Measurements from ENCODE around the gene CDHR3. TPM values are rescaled to one million over a fixed set of nuclear protein-coding genes. Genes with fewer than 3 reads are reported as not detected.

The CDHR3 gene
- total and polyA plus RNA-seq, 9 of the 15 experiments (the other 6 are each of a cell fraction or from before 2014, with no cell fraction given), result 0.03 to 0.66 (median 0.24) TPM; not detected in 1

GRCh38 chr7:106064771-106065574 lies 101.9 kb downstream of the CDHR3 start (continued):
- TF ChIP-seq PRPF4 (IDR thresholded peaks at IDR 0.05; ENCODE audit: insufficient read depth, low read depth, low read length, poor library complexity, severe bottlenecking) (no peak), NEUROD1 (IDR thresholded peaks at IDR 0.05; ENCODE audit: borderline replicate concordance, low read depth, low read length, partially characterized antibody) (no peak), FOXK1 (CRISPR knock-in tag; IDR thresholded peaks at IDR 0.05; ENCODE audit: borderline replicate concordance) (no peak), MTA2 (IDR thresholded peaks at IDR 0.05; ENCODE audit: low read depth) (no peak), CHD1 (IDR thresholded peaks at IDR 0.05; ENCODE audit: low read length) (no peak), RAD21 (CRISPR knock-in tag; conservative IDR thresholded peaks at IDR 0.05 in 1 of 2, IDR thresholded peaks at IDR 0.05 in 1 of 2) (0 out of 4 replicates have a peak, but pooled peaks of 1 of the 2 experiments have one; percentile 5), TAL1 (IDR thresholded peaks at IDR 0.05) (no peak), PKNOX1 (IDR thresholded peaks at IDR 0.05) (peak; percentile 39; the same call in 1 of the 2 replicates), MAX (CRISPR knock-in tag; IDR thresholded peaks at IDR 0.05) (0 out of 2 replicates have a peak, but pooled peaks have one; percentile 17), RHOXF2B (CRISPR knock-in tag; conservative IDR thresholded peaks at IDR 0.05) (no peak)
- TF ChIP-seq, protein P1, sequence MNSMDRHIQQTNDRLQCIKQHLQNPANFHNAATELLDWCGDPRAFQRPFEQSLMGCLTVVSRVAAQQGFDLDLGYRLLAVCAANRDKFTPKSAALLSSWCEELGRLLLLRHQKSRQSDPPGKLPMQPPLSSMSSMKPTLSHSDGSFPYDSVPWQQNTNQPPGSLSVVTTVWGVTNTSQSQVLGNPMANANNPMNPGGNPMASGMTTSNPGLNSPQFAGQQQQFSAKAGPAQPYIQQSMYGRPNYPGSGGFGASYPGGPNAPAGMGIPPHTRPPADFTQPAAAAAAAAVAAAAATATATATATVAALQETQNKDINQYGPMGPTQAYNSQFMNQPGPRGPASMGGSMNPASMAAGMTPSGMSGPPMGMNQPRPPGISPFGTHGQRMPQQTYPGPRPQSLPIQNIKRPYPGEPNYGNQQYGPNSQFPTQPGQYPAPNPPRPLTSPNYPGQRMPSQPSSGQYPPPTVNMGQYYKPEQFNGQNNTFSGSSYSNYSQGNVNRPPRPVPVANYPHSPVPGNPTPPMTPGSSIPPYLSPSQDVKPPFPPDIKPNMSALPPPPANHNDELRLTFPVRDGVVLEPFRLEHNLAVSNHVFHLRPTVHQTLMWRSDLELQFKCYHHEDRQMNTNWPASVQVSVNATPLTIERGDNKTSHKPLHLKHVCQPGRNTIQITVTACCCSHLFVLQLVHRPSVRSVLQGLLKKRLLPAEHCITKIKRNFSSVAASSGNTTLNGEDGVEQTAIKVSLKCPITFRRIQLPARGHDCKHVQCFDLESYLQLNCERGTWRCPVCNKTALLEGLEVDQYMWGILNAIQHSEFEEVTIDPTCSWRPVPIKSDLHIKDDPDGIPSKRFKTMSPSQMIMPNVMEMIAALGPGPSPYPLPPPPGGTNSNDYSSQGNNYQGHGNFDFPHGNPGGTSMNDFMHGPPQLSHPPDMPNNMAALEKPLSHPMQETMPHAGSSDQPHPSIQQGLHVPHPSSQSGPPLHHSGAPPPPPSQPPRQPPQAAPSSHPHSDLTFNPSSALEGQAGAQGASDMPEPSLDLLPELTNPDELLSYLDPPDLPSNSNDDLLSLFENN (IDR thresholded peaks at IDR 0.05; ENCODE audit: low read depth in 2 of 2, low read length in 2 of 2), result no peak
- TF ChIP-seq, protein P2, sequence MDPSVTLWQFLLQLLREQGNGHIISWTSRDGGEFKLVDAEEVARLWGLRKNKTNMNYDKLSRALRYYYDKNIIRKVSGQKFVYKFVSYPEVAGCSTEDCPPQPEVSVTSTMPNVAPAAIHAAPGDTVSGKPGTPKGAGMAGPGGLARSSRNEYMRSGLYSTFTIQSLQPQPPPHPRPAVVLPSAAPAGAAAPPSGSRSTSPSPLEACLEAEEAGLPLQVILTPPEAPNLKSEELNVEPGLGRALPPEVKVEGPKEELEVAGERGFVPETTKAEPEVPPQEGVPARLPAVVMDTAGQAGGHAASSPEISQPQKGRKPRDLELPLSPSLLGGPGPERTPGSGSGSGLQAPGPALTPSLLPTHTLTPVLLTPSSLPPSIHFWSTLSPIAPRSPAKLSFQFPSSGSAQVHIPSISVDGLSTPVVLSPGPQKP (CRISPR knock-in tag; IDR thresholded peaks at IDR 0.05), result no peak

Data from K562 (cell line).